GM21529 (cell line): ENCODE data around the gene TMPRSS12.
"Not testable (repeated sequence)": the region's sequence is repeated elsewhere in the genome, so short reads cannot be mapped to it uniquely, and the experiment has no call there.

Experiments
- ATAC-seq: cut with Tn5 transposase; IDR thresholded peaks from one replicate; pipeline ENCODE4 v1.9.1; 2021; ENCODE audit not compliant: unreplicated experiment

TMPRSS12 gene

GRCh38 chr12:50842637-50843493 lies at the start of gene TMPRSS12:
Gene TMPRSS12 (plus strand): TSS chr12:50842926. CDS start chr12:50842965, 39 bp downstream.
- ATAC-seq: no peak

GRCh38 chr12:50799908-50800307 lies 42.8 kb upstream of the TMPRSS12 start:
- ATAC-seq: no peak

GRCh38 chr12:50803230-50803875 lies 39.4 kb upstream of the TMPRSS12 start:
- ATAC-seq: no peak

GRCh38 chr12:50806176-50806575 lies 36.5 kb upstream of the TMPRSS12 start:
- ATAC-seq: no peak

- not testable (repeated sequence) for ATAC-seq
These were observed 33.6 kb upstream of the TMPRSS12 start for GRCh38 chr12:50809131-50809530.

GRCh38 chr12:50814921-50815320 lies 27.8 kb upstream of the TMPRSS12 start:
- not testable (repeated sequence) for ATAC-seq

GRCh38 chr12:50820177-50820576 lies 22.5 kb upstream of the TMPRSS12 start:
- ATAC-seq: no peak

GRCh38 chr12:50822082-50822481 lies 20.6 kb upstream of the TMPRSS12 start:
- no peak for ATAC-seq

GRCh38 chr12:50823724-50824123 lies 19.0 kb upstream of the TMPRSS12 start:
- ATAC-seq: not testable (repeated sequence)

- no peak for ATAC-seq
These were observed 17.8 kb upstream of the TMPRSS12 start for GRCh38 chr12:50824914-50825313.

GRCh38 chr12:50825372-50825838 lies 17.3 kb upstream of the TMPRSS12 start:
- ATAC-seq: no peak

GRCh38 chr12:50828121-50828520 lies 14.6 kb upstream of the TMPRSS12 start:
- no peak for ATAC-seq

- ATAC-seq: no peak
These were observed 13.8 kb upstream of the TMPRSS12 start for GRCh38 chr12:50828886-50829285.

- ATAC-seq: not testable (repeated sequence)
These were observed 8.9 kb upstream of the TMPRSS12 start for GRCh38 chr12:50833801-50834200.

- ATAC-seq: no peak
These were observed 3.7 kb upstream of the TMPRSS12 start for GRCh38 chr12:50839042-50839441.

- ATAC-seq: no peak
These were observed 1.8 kb upstream of the TMPRSS12 start for GRCh38 chr12:50840809-50841487.

GRCh38 chr12:50841716-50842531 lies 802 bp upstream of the TMPRSS12 start:
- no peak for ATAC-seq

- ATAC-seq: no peak
These were observed 2.4 kb downstream of the TMPRSS12 start for GRCh38 chr12:50845021-50845647.

- ATAC-seq: no peak
These were observed 6.2 kb downstream of the TMPRSS12 start for GRCh38 chr12:50848963-50849362.

GRCh38 chr12:50855218-50855617 lies 12.5 kb downstream of the TMPRSS12 start:
- ATAC-seq: not testable (repeated sequence)
